CD4-positive, alpha-beta T cell treated with Interleukin-6 at 100 ng/mL for 8 hours (primary cell): Measurements from ENCODE around the gene SCAF4.
A peak's percentile ranks its signal among the peaks of the same experiment; 100 is the strongest.
"Not testable (repeated sequence)": the region's sequence is repeated elsewhere in the genome, so short reads cannot be mapped to it uniquely, and the experiment has no call there.

Experiments used
- DNase-seq: peaks from one replicate; pipeline ENCODE4 v3.0.0-alpha.2; 2020; ENCODE audit warnings: mixed read lengths, low spot score

SCAF4 gene

DNA sequence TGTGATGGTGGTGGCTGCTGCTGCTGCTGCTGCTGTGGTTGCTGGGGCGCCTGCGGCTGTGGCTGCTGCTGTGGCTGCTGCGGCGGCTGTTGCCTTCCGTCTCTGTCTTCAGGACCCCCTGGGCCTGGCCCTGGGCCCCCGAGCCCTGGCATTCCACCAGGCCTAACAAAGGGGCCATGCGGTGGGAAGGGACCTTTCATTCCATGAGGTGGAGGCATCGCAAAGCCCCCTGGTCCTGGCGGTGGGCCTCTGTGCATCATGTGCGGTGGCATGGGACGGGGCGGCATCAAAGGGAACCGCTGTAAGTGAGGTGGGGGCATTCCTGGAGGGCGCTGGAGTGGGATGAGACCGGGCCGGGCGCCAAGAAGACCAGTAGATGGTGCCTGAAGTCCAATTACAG lies 60.0 kb downstream of the SCAF4 start:
- no peak for DNase-seq

DNA sequence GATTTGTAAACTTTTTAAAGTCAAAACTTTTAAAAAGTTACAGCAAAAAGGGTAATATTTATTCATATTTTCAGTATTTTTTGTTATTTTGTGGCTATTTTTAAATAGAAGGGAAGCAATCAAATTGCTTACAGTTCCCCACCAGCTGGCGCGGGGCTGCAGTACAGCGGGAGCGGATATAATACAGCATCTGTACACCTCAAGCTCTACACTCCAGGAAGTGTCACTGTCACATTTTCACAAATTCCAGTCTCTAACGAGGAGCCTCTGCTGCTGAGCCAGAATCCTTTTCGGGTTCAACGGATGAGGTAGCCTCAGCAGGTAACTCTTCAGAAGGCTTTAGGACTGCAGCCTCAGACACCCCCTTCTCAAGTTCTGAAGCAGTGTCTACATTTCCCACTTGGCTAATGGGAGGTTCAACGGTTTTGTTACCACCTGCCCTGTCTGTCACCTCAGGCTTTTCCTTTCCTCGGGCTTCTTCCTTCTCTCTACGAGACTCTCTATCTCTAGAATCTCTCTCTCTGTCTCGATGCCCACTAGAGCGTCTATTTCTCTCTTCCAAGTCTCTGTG lies 60.7 kb downstream of the SCAF4 start:
- no peak for DNase-seq

DNA sequence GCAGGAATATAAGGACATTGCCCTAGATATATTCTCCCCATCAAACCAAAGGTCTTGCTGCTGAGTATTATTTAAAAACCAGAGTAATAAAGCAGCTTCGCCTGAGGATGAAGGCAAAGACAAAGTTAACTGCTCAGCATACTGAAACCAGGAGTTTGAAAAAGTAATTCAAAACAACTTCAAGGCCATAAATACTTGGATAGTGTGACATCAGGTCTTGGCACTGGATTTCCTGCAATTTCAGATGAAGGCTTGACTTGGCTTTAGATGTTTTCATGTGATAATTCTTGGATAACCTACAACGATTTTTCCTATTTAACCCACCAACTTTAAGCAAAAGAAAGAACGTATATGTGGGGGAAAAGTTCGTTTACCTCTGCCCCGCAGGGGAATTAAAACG lies 61.8 kb downstream of the SCAF4 start:
- no peak for DNase-seq

DNA sequence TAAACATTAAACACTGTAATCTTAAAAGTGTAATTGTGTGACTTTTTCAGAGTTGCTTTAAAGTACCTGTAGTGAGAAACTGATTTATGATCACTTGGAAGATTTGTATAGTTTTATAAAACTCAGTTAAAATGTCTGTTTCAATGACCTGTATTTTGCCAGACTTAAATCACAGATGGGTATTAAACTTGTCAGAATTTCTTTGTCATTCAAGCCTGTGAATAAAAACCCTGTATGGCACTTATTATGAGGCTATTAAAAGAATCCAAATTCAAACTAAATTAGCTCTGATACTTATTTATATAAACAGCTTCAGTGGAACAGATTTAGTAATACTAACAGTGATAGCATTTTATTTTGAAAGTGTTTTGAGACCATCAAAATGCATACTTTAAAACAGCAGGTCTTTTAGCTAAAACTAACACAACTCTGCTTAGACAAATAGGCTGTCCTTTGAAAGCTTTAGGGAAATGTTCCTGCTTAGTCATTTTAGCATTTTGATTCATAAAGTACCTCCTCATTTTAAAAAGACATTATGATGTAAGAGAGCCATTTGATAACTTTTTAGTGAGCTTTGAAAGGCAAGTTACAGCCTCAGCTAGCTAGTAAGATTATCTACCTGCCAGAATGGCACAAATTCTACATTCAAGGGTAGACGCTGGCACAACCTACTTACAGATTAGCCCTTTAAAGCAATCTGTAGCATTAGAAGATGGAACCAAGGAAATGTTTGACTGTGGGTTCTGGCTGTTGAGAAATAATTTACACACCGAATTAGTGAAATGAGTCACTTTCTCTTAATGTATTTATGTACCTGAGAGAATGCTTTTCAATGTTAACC lies 63.0 kb downstream of the SCAF4 start:
- DNase-seq, result no peak

DNA sequence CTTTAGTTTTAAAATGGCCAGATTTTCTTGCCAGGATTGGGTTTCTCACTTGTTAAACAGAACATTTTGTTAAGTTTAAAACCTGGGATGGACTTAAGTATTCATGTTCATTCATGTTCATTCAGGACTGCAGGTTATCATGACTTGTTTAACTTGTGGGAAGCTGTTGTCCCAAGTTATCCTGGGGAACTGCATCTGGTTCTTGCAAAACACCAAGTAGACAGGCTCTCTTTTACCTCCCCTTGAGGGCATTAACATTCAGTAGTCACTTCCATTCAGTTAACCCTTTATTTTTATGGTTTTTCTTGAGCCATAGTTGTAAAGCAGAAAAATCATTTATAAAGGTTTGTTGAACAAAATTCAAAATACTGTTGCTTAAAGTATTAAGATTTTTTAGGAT lies 64.3 kb downstream of the SCAF4 start:
- DNase-seq, result no peak

DNA sequence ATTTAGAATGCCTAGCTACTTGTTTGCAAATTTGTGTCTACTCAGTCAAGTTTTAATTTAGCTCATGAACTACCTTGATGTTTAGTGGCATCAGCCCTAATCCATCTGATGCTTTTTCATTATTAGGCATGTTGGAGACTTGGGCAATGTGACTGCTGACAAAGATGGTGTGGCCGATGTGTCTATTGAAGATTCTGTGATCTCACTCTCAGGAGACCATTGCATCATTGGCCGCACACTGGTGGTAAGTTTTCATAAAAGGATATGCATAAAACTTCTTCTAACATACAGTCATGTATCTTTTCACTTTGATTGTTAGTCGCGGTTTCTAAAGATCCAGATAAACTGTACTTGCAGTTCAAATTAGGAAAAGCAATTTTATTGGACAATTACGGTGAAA lies 64.8 kb downstream of the SCAF4 start:
- no peak for DNase-seq

DNA sequence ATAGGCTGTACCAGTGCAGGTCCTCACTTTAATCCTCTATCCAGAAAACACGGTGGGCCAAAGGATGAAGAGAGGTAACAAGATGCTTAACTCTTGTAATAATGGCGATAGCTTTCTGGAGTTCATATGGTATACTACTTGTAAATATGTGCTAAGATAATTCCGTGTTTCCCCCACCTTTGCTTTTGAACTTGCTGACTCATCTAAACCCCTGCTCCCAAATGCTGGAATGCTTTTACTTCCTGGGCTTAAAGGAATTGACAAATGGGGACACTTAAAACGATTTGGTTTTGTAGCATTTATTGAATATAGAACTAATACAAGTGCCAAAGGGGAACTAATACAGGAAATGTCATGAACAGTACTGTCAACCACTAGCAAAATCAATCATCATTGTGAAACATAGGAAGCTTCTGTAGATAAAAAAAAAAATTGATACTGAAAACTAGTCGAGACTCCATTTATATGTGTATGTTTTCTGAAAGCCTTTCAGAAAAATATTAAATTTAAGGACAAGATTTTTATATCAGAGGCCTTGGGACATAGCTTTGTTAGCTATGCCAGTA lies 65.4 kb downstream of the SCAF4 start:
- DNase-seq, result no peak

DNA sequence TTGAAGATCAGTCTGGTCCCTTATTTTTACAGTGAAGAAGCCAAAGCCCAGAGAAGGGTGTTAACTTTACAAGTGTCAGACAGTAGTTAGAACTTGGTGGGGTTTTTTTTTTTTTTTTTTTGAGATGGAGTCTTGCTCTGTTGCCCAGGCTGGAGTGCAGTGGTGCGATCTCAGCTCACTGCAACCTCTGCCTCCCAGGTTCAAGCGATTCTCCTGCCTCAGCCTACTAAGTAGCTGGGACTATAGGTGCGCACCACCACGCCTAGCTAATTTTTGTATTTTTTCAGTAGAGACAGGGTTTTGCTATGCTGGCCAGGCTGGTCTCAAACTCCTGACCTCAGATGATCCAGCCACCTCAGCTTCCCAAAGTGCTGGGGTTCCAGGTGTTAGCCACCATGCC lies 66.0 kb downstream of the SCAF4 start:
- not testable (repeated sequence) for DNase-seq

DNA sequence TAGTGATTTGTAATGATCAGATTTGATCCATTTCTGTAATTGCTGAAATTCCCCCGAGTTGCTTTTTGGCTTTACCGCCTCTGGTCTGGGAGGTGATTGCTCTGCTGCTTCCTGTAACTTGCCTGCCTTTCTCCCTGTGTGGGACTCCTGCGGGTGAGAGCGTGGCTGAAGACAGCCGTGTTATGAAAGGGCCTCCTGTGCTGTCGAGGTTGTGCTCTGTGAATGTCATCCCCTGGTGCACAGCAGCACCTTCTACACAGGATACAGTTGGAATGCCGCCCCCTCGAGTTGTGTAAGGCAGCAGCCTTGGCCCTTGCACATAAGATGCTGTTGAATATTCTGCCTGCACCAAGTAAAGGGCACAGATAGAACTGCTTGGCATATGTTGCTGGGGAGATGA lies 66.5 kb downstream of the SCAF4 start:
- DNase-seq, result peak; percentile 12

DNA sequence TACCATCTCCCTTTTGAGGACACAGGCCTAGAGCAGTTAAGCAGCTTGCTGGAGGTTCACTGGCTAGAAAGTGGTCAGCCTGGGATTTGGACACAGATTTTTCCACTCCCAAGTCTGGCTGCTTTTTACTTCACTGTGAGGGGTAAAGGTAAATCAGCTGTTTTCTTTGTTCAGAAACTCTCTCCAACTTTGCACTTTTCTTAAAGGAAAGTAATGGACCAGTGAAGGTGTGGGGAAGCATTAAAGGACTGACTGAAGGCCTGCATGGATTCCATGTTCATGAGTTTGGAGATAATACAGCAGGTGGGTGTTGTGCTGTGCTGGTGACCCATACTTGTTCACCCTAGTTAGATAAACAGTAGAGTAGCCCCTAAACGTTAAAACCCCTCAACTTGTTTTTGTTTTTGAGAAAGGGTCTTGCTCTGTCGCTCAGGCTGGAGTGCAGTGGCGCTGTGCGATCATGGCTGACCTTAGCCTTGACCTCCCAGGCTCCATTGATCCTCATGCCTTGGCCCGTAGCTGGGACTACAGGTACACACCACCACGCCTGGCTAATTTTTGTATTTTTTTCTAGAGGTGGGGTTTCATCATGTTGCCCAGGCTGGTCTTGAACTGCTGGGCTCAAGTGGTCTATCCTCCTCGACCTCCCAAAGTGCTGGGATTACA lies 68.2 kb downstream of the SCAF4 start:
- no peak for DNase-seq

DNA sequence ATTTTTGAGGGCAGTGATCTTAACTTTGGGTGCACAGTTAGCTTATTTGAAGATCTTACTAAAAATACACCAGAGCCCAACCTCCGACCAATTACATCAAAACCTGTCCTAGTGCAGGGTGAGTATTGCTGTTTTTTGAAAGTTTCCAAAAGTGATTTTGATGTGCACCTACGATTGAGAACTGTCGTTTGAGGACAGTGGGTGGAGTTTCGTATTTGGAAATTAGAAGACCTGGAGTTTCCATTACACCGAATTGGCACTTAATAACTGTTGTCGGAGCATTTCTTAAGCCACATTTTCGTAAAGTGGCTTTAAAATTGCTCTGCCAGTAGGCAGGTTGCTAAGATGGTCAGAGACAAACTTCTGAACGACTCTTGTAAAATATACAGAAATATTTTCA lies 71.3 kb downstream of the SCAF4 start:
- DNase-seq, result no peak

DNA sequence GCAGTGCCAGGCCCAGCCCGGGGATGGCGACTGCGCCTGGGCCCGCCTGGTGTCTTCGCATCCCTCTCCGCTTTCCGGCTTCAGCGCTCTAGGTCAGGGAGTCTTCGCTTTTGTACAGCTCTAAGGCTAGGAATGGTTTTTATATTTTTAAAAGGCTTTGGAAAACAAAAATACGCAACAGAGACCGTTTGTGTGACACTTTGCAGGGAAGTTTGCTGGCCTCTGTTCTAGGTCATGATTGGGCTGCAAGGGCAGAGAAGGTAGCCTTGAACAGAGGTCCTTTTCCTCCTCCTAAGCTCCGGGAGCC lies 71.7 kb downstream of the SCAF4 start:
- no peak for DNase-seq

DNA sequence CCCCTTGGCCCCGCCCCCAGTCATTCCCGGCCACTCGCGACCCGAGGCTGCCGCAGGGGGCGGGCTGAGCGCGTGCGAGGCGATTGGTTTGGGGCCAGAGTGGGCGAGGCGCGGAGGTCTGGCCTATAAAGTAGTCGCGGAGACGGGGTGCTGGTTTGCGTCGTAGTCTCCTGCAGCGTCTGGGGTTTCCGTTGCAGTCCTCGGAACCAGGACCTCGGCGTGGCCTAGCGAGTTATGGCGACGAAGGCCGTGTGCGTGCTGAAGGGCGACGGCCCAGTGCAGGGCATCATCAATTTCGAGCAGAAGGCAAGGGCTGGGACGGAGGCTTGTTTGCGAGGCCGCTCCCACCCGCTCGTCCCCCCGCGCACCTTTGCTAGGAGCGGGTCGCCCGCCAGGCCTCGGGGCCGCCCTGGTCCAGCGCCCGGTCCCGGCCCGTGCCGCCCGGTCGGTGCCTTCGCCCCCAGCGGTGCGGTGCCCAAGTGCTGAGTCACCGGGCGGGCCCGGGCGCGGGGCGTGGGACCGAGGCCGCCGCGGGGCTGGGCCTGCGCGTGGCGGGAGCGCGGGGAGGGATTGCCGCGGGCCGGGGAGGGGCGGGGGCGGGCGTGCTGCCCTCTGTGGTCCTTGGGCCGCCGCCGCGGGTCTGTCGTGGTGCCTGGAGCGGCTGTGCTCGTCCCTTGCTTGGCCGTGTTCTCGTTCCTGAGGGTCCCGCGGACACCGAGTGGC lies 72.2 kb downstream of the SCAF4 start, which contains the start of gene SOD1:
SOD1 (plus strand) TSS at position 158 of the 723 bp plus-strand sequence; CDS start at position 235, 77 bp downstream.
- peak; percentile 96 for DNase-seq

DNA sequence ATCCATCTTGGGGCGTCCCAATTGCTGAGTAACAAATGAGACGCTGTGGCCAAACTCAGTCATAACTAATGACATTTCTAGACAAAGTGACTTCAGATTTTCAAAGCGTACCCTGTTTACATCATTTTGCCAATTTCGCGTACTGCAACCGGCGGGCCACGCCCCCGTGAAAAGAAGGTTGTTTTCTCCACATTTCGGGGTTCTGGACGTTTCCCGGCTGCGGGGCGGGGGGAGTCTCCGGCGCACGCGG lies 72.7 kb downstream of the SCAF4 start:
- DNase-seq, result no peak

DNA sequence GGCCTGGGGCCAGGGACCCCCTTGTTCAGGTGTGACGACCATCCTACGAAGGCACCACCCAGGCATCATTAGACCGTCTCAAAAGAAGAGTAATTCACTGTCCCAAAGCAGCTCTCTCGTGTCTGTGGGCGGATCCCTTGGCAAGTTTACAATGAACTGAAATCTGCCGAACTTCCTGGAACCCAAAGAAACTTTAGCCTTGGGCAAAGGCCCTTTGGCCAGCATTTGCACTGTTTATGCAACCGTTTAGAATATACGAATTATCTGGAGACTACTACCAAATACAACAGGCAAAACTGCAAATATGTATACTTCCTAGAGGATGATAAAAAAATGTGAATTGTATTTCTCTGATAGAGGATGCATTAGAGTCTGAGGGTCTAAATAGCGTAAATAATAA lies 73.9 kb downstream of the SCAF4 start:
- no peak for DNase-seq

DNA sequence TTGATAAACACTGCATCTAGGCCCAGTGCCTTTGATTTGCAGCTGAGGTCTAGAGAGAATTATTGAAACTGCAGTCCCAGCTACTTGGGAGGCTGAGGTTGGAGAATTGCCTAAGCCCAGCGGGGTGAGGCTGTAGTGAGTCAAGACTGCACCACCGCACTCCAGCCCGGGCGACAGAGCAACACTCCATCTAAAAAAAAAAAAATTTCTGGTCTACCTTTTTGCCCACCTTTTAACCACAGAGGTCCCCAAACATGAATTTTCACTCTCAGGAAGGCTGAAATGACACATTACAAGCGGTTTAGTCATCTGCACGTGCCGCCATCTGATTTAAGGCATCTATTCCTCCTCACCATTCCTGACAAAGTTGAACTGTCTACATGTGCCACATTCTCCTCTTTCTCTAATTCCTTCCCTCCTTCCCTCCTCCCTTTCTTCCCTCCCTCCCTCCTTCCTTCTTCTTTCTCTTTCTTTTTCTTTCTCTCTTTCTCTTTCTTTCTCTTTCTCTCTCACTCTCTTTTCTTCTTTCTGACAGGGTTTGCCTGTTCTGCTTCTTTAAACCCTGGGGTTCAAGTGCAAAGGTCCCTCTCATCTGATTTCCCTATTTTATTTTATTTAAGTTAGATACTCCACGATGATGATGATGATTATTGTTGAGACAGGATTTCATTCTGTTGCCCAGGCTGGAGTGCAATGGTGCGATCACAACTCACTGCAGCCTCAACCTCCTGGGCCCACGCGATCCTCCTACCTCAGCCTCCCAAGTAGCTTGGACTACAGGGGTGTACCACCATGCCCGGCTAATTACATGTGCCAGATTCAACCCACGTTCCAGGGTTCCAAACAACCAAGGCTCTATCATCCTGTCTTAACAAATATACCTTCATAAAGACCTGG lies 75.5 kb downstream of the SCAF4 start:
- no peak for DNase-seq

DNA sequence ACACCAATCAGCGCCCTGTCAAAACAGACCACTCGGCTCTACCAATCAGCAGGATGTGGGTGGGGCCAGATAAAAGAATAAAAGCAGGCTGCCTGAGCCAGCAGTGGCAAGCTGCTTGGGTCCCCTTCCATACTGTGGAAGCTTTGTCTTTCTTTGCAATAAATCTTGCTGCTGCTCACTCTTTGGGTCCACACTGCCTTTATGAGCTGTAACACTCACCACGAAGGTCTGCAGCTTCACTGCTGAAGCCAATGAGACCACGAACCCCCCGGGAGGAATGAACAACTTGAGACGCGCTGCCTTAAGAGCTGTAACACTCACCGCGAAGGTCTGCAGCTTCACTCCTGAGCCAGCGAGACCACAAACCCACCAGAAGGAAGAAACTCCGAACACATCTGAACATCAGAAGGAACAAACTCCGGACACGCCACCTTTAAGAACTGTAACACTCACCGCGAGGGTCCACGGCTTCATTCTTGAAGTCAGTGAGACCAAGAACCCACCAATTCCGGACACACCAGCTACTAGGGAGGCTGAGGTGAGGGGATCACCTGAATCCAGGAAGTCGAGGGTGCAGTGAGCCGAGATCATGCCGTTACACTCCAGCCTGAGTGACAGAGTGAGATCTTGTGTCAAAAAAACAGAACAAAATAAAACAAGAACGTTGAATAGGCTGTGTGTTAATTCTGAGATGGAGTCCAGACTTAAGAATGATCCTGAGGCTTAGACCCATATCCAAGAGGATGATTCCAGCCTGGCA lies 76.9 kb downstream of the SCAF4 start:
- peak; percentile 18 for DNase-seq

DNA sequence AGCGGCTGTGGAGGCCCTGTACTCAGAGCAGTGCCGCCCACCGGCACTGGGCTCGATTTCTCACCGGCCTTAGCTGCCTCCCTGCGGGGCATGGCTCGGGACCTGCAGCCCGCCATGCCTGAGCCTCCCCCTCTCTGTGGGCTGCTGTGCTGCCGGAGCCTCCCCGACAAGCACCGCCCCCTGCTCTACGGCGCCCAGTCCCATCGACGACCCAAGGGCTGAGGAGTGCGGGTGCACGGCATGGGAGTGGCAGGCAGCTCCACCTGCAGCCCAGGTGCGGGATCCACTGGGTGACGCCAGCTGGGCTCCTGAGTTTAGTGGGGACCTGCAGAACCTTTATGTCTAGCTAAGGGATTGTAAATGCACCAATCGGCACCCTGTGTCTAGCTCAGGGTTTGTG lies 77.6 kb downstream of the SCAF4 start:
- no peak for DNase-seq

DNA sequence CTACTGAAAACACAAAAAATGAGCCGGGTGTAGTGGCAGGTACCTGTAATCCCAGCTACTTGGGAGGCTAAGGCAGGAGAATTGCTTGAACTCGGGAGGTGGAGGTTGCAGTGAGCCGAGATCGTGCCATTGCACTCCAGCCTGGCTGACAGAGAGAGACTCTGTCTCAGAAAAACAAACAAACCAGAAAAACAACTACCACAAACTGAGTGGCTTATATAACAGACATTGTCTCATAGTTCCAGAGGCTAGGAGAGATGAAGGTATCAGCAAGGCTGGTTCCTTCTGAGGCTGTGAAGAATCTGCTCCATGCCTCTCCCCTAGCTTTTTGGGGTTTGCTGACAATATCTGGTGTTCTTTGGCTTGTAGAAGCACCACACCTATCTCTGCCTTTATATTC lies 80.4 kb downstream of the SCAF4 start:
- not testable (repeated sequence) for DNase-seq

DNA sequence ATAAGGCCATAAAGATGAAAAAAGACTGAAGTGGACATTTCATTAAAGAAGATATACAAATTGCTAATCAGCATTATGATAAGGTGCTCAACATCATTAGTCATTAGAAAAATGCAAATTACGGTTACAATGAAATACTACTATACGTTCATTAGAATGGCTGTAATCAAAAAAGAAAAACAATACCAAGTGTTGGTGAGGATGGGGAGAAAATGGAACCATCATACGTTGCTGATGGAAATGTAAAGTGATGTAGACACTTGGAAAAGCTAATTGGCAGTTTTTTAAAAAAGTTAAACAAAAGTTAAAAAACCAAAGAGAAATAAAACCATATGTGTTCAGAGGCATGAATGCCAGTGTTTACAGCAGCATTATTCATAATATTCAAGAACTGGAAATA lies 81.0 kb downstream of the SCAF4 start:
- DNase-seq, result no peak

DNA sequence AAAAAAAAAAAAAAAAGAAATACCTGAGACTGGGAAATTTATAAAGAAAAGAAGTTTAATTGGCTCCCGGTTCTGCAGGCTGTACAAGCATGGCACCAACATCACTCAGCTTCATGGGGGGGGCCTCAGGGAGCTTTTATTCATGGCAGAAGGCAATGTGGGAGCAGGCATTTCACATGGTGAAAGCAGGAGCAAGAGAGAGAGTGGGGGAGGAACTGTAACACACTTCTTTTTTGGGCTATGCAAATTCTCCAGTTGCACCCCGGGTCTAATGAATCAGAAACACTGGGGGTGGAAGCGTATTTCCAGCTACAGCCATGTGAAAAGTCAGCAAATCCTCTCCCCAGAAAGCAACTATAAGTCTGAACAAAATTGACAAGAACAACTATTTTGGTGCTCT lies 84.3 kb downstream of the SCAF4 start:
- DNase-seq, result no peak
